Progenitor cell of endocrine pancreas (in vitro differentiated cells): ENCODE measurements around the gene PRDM1. TPM values are rescaled to one million over a fixed set of nuclear protein-coding genes. Genes with fewer than 3 reads are reported as not detected.

Experiments
- DNase-seq: peaks from one replicate; pipeline ENCODE4 v3.0.0; 2021; ENCODE audit warnings: low spot score; ENCODE audit not compliant: unreplicated experiment
- H3K27ac Mint-ChIP-seq: 2 replicates; pipeline ENCODE4 v1.8.0; 2021; ENCODE audit warnings: mild to moderate bottlenecking, moderate library complexity, mixed read lengths
- H3K27me3 Mint-ChIP-seq: 2 replicates; pipeline ENCODE4 v1.8.0; 2021; ENCODE audit warnings: mixed read lengths
- H3K36me3 Mint-ChIP-seq: 2 replicates; pipeline ENCODE4 v1.8.0; 2022; ENCODE audit warnings: mixed read lengths; ENCODE audit not compliant: insufficient read depth
- H3K4me1 Mint-ChIP-seq: 2 replicates; pipeline ENCODE4 v1.8.0; 2021; ENCODE audit warnings: low read depth, mixed read lengths
- H3K4me3 Mint-ChIP-seq: 2 replicates; pipeline ENCODE4 v1.8.0; 2021; ENCODE audit warnings: low read depth, mild to moderate bottlenecking, moderate library complexity, mixed read lengths
- H3K9me3 Mint-ChIP-seq: 2 replicates; pipeline ENCODE4 v1.8.0; 2021; ENCODE audit warnings: low read depth, mixed read lengths
- total RNA-seq: library from RNA; stranded (reverse); gene quantifications from 2 replicates; pipeline ENCODE4 v1.2.1, GENCODE V29; 2021
- TF ChIP-seq, protein P1 (sequence below): fragments of 200-600 bp; sonication (generic); IDR thresholded peaks from one replicate; pipeline ENCODE4 v1.5.0; 2021; ENCODE audit warnings: antibody characterized with exemption, mild to moderate bottlenecking; ENCODE audit not compliant: unreplicated experiment

PRDM1 gene
- total RNA-seq, 1 donor from 2014 or later = 4.3 TPM

GRCh38 chr6:106115286-106115685 is 29.1 kb downstream of the PRDM1 start:
- peaks cover 9% of the 10 kb centered on the region for H3K4me1 Mint-ChIP-seq
- TF ChIP-seq, protein P1, sequence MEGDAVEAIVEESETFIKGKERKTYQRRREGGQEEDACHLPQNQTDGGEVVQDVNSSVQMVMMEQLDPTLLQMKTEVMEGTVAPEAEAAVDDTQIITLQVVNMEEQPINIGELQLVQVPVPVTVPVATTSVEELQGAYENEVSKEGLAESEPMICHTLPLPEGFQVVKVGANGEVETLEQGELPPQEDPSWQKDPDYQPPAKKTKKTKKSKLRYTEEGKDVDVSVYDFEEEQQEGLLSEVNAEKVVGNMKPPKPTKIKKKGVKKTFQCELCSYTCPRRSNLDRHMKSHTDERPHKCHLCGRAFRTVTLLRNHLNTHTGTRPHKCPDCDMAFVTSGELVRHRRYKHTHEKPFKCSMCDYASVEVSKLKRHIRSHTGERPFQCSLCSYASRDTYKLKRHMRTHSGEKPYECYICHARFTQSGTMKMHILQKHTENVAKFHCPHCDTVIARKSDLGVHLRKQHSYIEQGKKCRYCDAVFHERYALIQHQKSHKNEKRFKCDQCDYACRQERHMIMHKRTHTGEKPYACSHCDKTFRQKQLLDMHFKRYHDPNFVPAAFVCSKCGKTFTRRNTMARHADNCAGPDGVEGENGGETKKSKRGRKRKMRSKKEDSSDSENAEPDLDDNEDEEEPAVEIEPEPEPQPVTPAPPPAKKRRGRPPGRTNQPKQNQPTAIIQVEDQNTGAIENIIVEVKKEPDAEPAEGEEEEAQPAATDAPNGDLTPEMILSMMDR = no peak
- no peak overlapping the region for H3K4me3 Mint-ChIP-seq
- H3K27me3 Mint-ChIP-seq = peaks cover 31% of the 10 kb centered on the region
- H3K27ac Mint-ChIP-seq = no peak overlapping the region
- no peaks in the 10 kb centered on the region for H3K9me3 Mint-ChIP-seq
- no peak for DNase-seq
- H3K36me3 Mint-ChIP-seq = no peaks in the 10 kb centered on the region

GRCh38 chr6:106116125-106116832 is 30.1 kb downstream of the PRDM1 start:
- no peaks in the 10 kb centered on the region for H3K9me3 Mint-ChIP-seq
- H3K27me3 Mint-ChIP-seq = peaks cover 31% of the 10 kb centered on the region
- no peak for DNase-seq
- no peak overlapping the region for H3K27ac Mint-ChIP-seq
- no peaks in the 10 kb centered on the region for H3K36me3 Mint-ChIP-seq
- peaks cover 9% of the 10 kb centered on the region for H3K4me1 Mint-ChIP-seq
- H3K4me3 Mint-ChIP-seq = no peak overlapping the region
- TF ChIP-seq, protein P1 = no peak

- Mint-ChIP-seq H3K36me3 (no peaks in the 10 kb centered on the region), H3K27me3 (peaks cover 22% of the 10 kb centered on the region), H3K27ac (no peak overlapping the region), H3K9me3 (no peaks in the 10 kb centered on the region), H3K4me3 (no peak overlapping the region), H3K4me1 (peaks cover 9% of the 10 kb centered on the region)
- TF ChIP-seq, protein P1 = no peak
- no peak for DNase-seq
Observed at GRCh38 chr6:106117579-106117978, 31.4 kb downstream of the PRDM1 start.

DNA sequence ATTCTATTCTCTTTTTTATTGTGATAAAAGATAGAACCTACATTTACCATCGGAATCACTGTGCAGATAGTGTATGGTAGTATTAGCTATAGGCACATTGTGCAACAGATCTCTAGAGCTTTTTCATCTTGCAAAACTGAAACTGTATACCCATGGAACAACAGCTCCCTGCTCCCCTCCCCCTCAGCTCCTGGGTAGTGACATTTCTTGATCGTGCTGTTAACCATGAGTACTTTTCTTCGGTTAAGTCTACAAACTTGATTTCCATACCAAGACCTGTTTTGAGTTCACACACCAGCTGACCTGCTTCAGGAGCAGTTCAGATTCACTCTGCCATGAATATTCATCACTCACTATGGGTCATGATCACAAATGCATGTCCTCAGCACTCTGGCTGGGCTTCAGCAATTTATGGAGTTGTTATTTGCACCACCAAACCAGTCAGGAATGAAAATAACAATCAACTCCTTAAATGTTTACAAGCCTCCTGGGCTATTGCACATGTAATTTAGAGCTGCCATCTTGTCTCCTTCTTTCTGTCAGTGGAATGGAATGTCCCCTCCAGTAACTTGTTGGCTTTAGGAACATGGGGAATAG is 32.8 kb downstream of the PRDM1 start:
- H3K4me3 Mint-ChIP-seq = no peak overlapping the region
- peak overlapping the region; percentile 51 for H3K27ac Mint-ChIP-seq
- TF ChIP-seq, protein P1 = no peak
- no peaks in the 10 kb centered on the region for H3K36me3 Mint-ChIP-seq
- H3K27me3 Mint-ChIP-seq = peaks cover 9% of the 10 kb centered on the region
- DNase-seq = no peak
- no peaks in the 10 kb centered on the region for H3K9me3 Mint-ChIP-seq
- peaks cover 12% of the 10 kb centered on the region for H3K4me1 Mint-ChIP-seq

DNA sequence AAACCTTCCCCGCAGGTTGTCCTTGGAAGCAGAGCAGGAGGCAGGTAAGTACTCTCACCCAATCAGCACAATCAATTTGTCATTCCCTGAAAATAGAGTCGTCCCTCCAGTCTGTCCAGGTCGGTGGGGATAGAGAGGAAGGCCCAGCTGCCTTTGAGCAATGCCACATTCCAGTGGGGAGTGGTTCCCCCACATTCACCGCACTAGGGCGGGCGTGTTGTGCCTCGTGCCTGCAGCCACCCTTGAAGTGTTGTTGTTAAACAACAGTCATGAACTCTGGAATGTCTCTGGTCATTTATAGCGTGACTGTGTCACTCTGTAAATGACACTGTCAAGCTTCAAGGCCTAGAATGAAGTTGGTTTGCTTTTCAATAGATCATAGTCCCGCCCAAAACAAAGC is 33.4 kb downstream of the PRDM1 start:
- peaks cover 12% of the 10 kb centered on the region for H3K4me1 Mint-ChIP-seq
- H3K27me3 Mint-ChIP-seq = peaks cover 5% of the 10 kb centered on the region
- no peaks in the 10 kb centered on the region for H3K9me3 Mint-ChIP-seq
- DNase-seq = no peak
- H3K4me3 Mint-ChIP-seq = no peak overlapping the region
- H3K36me3 Mint-ChIP-seq = no peaks in the 10 kb centered on the region
- TF ChIP-seq, protein P1 = no peak
- H3K27ac Mint-ChIP-seq = peak overlapping the region; percentile 51
